ENCODE data around the gene DUSP23. TPM values are rescaled to one million over a fixed set of nuclear protein-coding genes. Genes with fewer than 3 reads are reported as not detected.
A peak's percentile ranks its signal among the peaks of the same experiment; 100 is the strongest.

Gene DUSP23
- not detected for polyA plus RNA-seq (2012; ENCODE audit: insufficient read length, low read depth)

DNA sequence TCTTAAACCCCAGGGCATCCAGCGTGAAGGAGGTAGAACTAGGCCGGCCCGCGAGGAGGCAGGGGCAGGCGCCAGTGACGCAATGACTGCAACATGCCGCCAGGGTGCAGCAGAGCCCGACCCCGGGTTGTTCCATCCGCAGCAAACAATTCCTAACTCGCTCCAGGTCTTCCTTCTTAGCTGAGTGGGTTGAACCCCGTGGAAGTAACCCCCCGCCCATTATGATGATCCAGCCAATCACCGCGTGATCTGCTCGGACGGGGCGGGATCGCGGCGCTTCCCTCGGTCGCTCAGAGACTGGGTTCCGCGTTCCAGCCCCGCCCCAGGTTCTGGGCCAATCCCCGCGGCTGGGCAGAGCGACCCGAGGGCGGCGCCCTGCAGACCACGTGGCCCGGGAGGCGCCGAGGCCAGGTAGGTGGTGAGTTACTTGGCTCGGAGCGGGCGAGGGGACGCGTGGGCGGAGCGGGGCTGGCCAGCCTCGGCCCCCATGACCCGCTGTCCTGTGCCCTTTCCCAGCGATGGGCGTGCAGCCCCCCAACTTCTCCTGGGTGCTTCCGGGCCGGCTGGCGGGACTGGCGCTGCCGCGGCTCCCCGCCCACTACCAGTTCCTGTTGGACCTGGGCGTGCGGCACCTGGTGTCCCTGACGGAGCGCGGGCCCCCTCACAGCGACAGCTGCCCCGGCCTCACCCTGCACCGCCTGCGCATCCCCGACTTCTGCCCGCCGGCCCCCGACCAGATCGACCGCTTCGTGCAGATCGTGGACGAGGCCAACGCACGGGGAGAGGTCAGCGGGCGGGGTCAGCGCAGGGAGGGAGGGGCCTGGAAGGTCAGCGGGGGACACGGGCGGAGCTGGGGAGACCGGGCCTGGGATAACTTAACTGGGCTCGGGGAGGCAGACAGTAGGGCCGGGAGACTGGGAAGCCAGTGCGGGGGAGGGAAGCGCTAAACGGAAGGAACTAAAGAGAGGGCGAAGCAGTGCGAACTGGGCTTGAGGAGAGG lies at the start of gene DUSP23:
Gene DUSP23, plus strand, starts transcription at position 380 of the 1,000 bp plus-strand sequence. Its CDS starts 139 bp downstream, at position 519.
- TF ChIP-seq, protein P1, sequence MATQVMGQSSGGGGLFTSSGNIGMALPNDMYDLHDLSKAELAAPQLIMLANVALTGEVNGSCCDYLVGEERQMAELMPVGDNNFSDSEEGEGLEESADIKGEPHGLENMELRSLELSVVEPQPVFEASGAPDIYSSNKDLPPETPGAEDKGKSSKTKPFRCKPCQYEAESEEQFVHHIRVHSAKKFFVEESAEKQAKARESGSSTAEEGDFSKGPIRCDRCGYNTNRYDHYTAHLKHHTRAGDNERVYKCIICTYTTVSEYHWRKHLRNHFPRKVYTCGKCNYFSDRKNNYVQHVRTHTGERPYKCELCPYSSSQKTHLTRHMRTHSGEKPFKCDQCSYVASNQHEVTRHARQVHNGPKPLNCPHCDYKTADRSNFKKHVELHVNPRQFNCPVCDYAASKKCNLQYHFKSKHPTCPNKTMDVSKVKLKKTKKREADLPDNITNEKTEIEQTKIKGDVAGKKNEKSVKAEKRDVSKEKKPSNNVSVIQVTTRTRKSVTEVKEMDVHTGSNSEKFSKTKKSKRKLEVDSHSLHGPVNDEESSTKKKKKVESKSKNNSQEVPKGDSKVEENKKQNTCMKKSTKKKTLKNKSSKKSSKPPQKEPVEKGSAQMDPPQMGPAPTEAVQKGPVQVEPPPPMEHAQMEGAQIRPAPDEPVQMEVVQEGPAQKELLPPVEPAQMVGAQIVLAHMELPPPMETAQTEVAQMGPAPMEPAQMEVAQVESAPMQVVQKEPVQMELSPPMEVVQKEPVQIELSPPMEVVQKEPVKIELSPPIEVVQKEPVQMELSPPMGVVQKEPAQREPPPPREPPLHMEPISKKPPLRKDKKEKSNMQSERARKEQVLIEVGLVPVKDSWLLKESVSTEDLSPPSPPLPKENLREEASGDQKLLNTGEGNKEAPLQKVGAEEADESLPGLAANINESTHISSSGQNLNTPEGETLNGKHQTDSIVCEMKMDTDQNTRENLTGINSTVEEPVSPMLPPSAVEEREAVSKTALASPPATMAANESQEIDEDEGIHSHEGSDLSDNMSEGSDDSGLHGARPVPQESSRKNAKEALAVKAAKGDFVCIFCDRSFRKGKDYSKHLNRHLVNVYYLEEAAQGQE (IDR thresholded peaks at IDR 0.05; ENCODE audit: insufficient read depth in 1 of 2, low read depth in 2 of 2, low read length in 2 of 2): no peak
- peak; percentile 48 for TF ChIP-seq FOXP2 (optimal IDR thresholded peaks at IDR 0.05; ENCODE audit: borderline replicate concordance, extremely low read depth, extremely low read length, insufficient read depth)
- no peak for TF ChIP-seq SIN3A (IDR thresholded peaks at IDR 0.05; ENCODE audit: borderline replicate concordance, insufficient read depth, low read length)
- TF ChIP-seq TAF1 (IDR thresholded peaks at IDR 0.05; ENCODE audit: borderline replicate concordance, insufficient read depth, low read length): no peak
- no peak for TF ChIP-seq POLR2AphosphoS5 (IDR thresholded peaks at IDR 0.05; ENCODE audit: low read depth, low read length)

- TF ChIP-seq POLR2AphosphoS5 (IDR thresholded peaks at IDR 0.05; ENCODE audit: low read depth, low read length) (no peak), TAF1 (IDR thresholded peaks at IDR 0.05; ENCODE audit: borderline replicate concordance, insufficient read depth, low read length) (no peak), SIN3A (IDR thresholded peaks at IDR 0.05; ENCODE audit: borderline replicate concordance, insufficient read depth, low read length) (no peak), FOXP2 (optimal IDR thresholded peaks at IDR 0.05; ENCODE audit: borderline replicate concordance, extremely low read depth, extremely low read length, insufficient read depth) (no peak)
- TF ChIP-seq, protein P1 (IDR thresholded peaks at IDR 0.05; ENCODE audit: insufficient read depth in 1 of 2, low read depth in 2 of 2, low read length in 2 of 2): no peak
Measured at GRCh38 chr1:159737238-159737916, 43.4 kb upstream of the DUSP23 start.

- TF ChIP-seq POLR2AphosphoS5 (IDR thresholded peaks at IDR 0.05; ENCODE audit: low read depth, low read length) (no peak), TAF1 (IDR thresholded peaks at IDR 0.05; ENCODE audit: borderline replicate concordance, insufficient read depth, low read length) (no peak), SIN3A (IDR thresholded peaks at IDR 0.05; ENCODE audit: borderline replicate concordance, insufficient read depth, low read length) (no peak), FOXP2 (optimal IDR thresholded peaks at IDR 0.05; ENCODE audit: borderline replicate concordance, extremely low read depth, extremely low read length, insufficient read depth) (no peak)
- TF ChIP-seq, protein P1 (IDR thresholded peaks at IDR 0.05; ENCODE audit: insufficient read depth in 1 of 2, low read depth in 2 of 2, low read length in 2 of 2): no peak
Measured at GRCh38 chr1:159743651-159744410, 36.9 kb upstream of the DUSP23 start.

GRCh38 chr1:159746666-159747065 lies 34.1 kb upstream of the DUSP23 start:
- TF ChIP-seq SIN3A (IDR thresholded peaks at IDR 0.05; ENCODE audit: borderline replicate concordance, insufficient read depth, low read length) (no peak), TAF1 (IDR thresholded peaks at IDR 0.05; ENCODE audit: borderline replicate concordance, insufficient read depth, low read length) (no peak), FOXP2 (optimal IDR thresholded peaks at IDR 0.05; ENCODE audit: borderline replicate concordance, extremely low read depth, extremely low read length, insufficient read depth) (no peak), POLR2AphosphoS5 (IDR thresholded peaks at IDR 0.05; ENCODE audit: low read depth, low read length) (no peak)
- TF ChIP-seq, protein P1 (IDR thresholded peaks at IDR 0.05; ENCODE audit: insufficient read depth in 1 of 2, low read depth in 2 of 2, low read length in 2 of 2): no peak

Data from PFSK-1 (cell line).